Transverse colon (tissue), 4 donors: ENCODE data around the gene OSBPL7. TPM values are rescaled to one million over a fixed set of nuclear protein-coding genes. Genes with fewer than 3 reads are reported as not detected.

Experiments used
- DNase-seq: peaks from one replicate; pipeline ENCODE4 v3.0.0-alpha.2; 2019
- H3K27ac ChIP-seq, 4 donors: fragments of 200-600 bp; sonication (generic); 2 replicates each; pipeline ENCODE4 v1.5.1; 2016 to 2018; ENCODE audit warnings: inconsistent platforms in 4 of 4
- H3K27me3 ChIP-seq: fragments of 200-600 bp; sonication (generic); 2 replicates; pipeline ENCODE4 v1.5.1; 2017; ENCODE audit warnings: inconsistent platforms
- H3K36me3 ChIP-seq, 4 donors: fragments of 200-600 bp; sonication (generic); 2 replicates each; pipeline ENCODE4 v1.5.1; 2017 to 2019; ENCODE audit warnings: inconsistent platforms in 4 of 4
- H3K4me1 ChIP-seq, 4 donors: fragments of 200-600 bp; sonication (generic); 2 replicates each; pipeline ENCODE4 v1.5.1; 2017 to 2020; ENCODE audit warnings: inconsistent platforms in 4 of 4
- H3K4me3 ChIP-seq, 4 donors: fragments of 200-600 bp; sonication (generic); 1 replicate in 1 of 4; 2 replicates in 3 of 4; pipeline versions ENCODE4 v1.5.1 to v1.6.1; 2017 to 2019; ENCODE audit warnings: inconsistent platforms in 4 of 4
- H3K9me3 ChIP-seq, 2 donors: fragments of 200-600 bp; sonication (generic); 2 replicates each; pipeline ENCODE4 v1.5.1; 2017 to 2019; ENCODE audit warnings: inconsistent platforms in 2 of 2
- CTCF ChIP-seq, 5 experiments: fragments of 200-600 bp in 3 of 5; fragments of 450-650 bp in 2 of 5; sonication (generic) in 3 of 5; IDR thresholded peaks; 1 replicate in 2 of 5; 2 replicates in 3 of 5; pipeline ENCODE4 v1.5.1; 2016 to 2017; ENCODE audit warnings: antibody characterized with exemption in 5 of 5, inconsistent platforms in 3 of 5, mild to moderate bottlenecking in 2 of 5, moderate library complexity in 1 of 5
- EP300 ChIP-seq: sonication (generic); formaldehyde crosslinking; IDR thresholded peaks from one replicate; pipeline ENCODE4 v1.6.1; 2017; ENCODE audit warnings: antibody characterized with exemption, low read depth
- POLR2A ChIP-seq: fragments of 450-650 bp; IDR thresholded peaks from one replicate; pipeline ENCODE4 v1.6.1; 2016; ENCODE audit warnings: antibody characterized with exemption, mild to moderate bottlenecking, moderate library complexity
- POLR2AphosphoS5 ChIP-seq, 3 donors: sonication (generic); formaldehyde crosslinking; IDR thresholded peaks; one replicate each; pipeline ENCODE4 v1.6.1; 2016; ENCODE audit warnings: antibody characterized with exemption in 3 of 3
- WGBS, 2 donors: methylation state at CpG; one replicate each; pipeline ENCODE4 v1.1.5; 2018; ENCODE audit warnings: low coverage in 1 of 2; 5-methylcytosine and 5-hydroxymethylcytosine counted together
- in situ Hi-C, 4 donors: fragments of 200-750 bp; cut with MboI; loops; one replicate each; pipeline versions ENCODE4 v1.15.0 to v1.15.1; 2017; ENCODE audit warnings: low sequenced_read_pairs in 3 of 4, low pct_ligation_motif_present in 1 of 4, low pct_unique_long_range_greater_than_20kb in 1 of 4
- intact Hi-C: fragments of 100-400 bp; cut with DNase I; formaldehyde crosslinking; loops from one replicate; pipeline ENCODE4 v1.15.1; 2023; ENCODE audit warnings: low total_unique reads
- total RNA-seq, 4 donors: library from RNA; depleted of rRNA; stranded (reverse); fragments of >200 nt; gene quantifications; one replicate each; pipeline ENCODE4 v1.1.0, GENCODE V29; 2016

The OSBPL7 gene
- total RNA-seq, 4 donors from 2014 or later, result 53.5 to 148 (median 75.0) TPM

GRCh38 chr17:47806026-47806912, 15.3 kb downstream of the OSBPL7 start:
- in situ Hi-C loops, result no loop called here
- H3K4me1 ChIP-seq, result peaks cover 0 to 19% (median 15%) of the 10 kb centered on the region in 4 donors
- intact Hi-C loops, result no loop called here
- H3K36me3 ChIP-seq, result peaks cover 0 to 25% (median 11%) of the 10 kb centered on the region in 4 donors
- WGBS, 2 donors, result 90 to 97% methylated on average over 5 to 15 of the region's 16 CpGs
- no peaks in the 10 kb centered on the region for H3K9me3 ChIP-seq
- no peaks in the 10 kb centered on the region for H3K27me3 ChIP-seq
- no peak for DNase-seq
- TF ChIP-seq POLR2A (no peak), EP300 (no peak), POLR2AphosphoS5 (IDR thresholded peaks at IDR 0.05) (no peak), CTCF (IDR thresholded peaks at IDR 0.05) (no peak)
- H3K27ac ChIP-seq, result no peak overlapping the region
- no peak overlapping the region for H3K4me3 ChIP-seq

DNA sequence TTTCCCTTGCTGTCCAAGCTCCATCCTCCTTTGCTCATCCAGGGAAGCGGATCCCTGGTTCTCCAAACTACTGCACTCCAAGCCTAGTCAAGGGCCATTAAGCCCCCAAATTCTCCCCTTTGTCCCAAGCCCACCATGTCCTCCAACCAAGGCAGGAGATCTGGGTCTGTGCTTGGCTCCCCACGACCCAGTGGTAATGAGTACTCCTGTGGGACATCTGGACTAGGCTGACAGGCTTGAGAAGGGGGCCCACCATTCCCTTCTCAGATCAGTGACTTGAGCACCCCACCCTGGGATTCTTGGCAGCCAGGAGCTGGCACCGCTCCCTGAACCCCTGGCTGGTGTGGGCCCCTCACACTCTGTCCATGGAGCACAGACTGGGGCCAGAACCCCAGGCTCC, 17.1 kb downstream of the OSBPL7 start:
- Histone ChIP-seq H3K4me3 (no peak overlapping the region), H3K27ac (no peak overlapping the region), H3K9me3 (no peaks in the 10 kb centered on the region), H3K36me3 (peaks cover 0 to 24% (median 10%) of the 10 kb centered on the region in 4 donors), H3K4me1 (peaks cover 0 to under 1% (median 0%) of the 10 kb centered on the region in 4 donors), H3K27me3 (no peaks in the 10 kb centered on the region)
- WGBS, 2 donors, result 60 to 66% methylated on average over 1 to 2 of the region's 3 CpGs
- no peak for DNase-seq
- intact Hi-C loops, result no loop called here
- TF ChIP-seq POLR2AphosphoS5 (IDR thresholded peaks at IDR 0.05) (no peak), CTCF (IDR thresholded peaks at IDR 0.05) (no peak), EP300 (no peak), POLR2A (no peak)
- in situ Hi-C loops, result no loop called here

GRCh38 chr17:47803751-47804150, 17.8 kb downstream of the OSBPL7 start:
- TF ChIP-seq POLR2AphosphoS5 (IDR thresholded peaks at IDR 0.05) (no peak), EP300 (no peak), CTCF (IDR thresholded peaks at IDR 0.05) (no peak), POLR2A (no peak)
- DNase-seq, result no peak
- H3K9me3 ChIP-seq, result no peaks in the 10 kb centered on the region
- no peaks in the 10 kb centered on the region for H3K4me1 ChIP-seq
- H3K27ac ChIP-seq, result no peak overlapping the region
- H3K36me3 ChIP-seq, result peaks cover 0 to 17% (median 7%) of the 10 kb centered on the region in 4 donors
- intact Hi-C loops, result no loop called here
- no peaks in the 10 kb centered on the region for H3K27me3 ChIP-seq
- 67% methylated on average over 6 of the region's 6 CpGs; no CpG with 5 or more reads in 1 of the 2 donors for WGBS, 2 donors
- in situ Hi-C loops, result no loop called here
- H3K4me3 ChIP-seq, result no peak overlapping the region

GRCh38 chr17:47803201-47803600, 18.4 kb downstream of the OSBPL7 start:
- intact Hi-C loops, result no loop called here
- DNase-seq, result no peak

More at GRCh38 chr17:47803201-47803600, 18.4 kb downstream of the OSBPL7 start:
- WGBS, 2 donors, result 62% methylated on average over 5 of the region's 5 CpGs; no CpG with 5 or more reads in 1 of the 2 donors
- Histone ChIP-seq H3K36me3 (peaks cover 0 to 11% (median 5%) of the 10 kb centered on the region in 4 donors), H3K27ac (no peak overlapping the region), H3K27me3 (no peaks in the 10 kb centered on the region), H3K4me3 (no peak overlapping the region), H3K4me1 (no peaks in the 10 kb centered on the region), H3K9me3 (no peaks in the 10 kb centered on the region)
- in situ Hi-C loops, result no loop called here
- no peak for TF ChIP-seq EP300
- TF ChIP-seq POLR2A, result no peak
- TF ChIP-seq CTCF (IDR thresholded peaks at IDR 0.05), result no peak
- TF ChIP-seq POLR2AphosphoS5 (IDR thresholded peaks at IDR 0.05), result no peak
